ENCODE measurements around the gene TRIP6. TPM values are rescaled to one million over a fixed set of nuclear protein-coding genes. Genes with fewer than 3 reads are reported as not detected.

TRIP6 gene
- total RNA-seq, 2 donors from 2014 or later = 34.8 to 40.2 TPM

- Histone ChIP-seq H3K27ac (peak overlapping the region; percentile 92), H3K27me3 (peaks cover 13% of the 10 kb centered on the region), H3K36me3 (peaks cover 13% of the 10 kb centered on the region), H3K4me1 (peaks cover 30% of the 10 kb centered on the region), H3K9ac (ENCODE audit: low read depth in 2 of 2, low read length in 2 of 2) (peak overlapping the region; percentile 69 to 73), H3K4me3 (peak overlapping the region; percentile 89), H3K9me3 (no peaks in the 10 kb centered on the region)
- intact Hi-C loops (cut with DNase I) = loop anchor here (5.0 kb wide), 1 partner anchor 171 kb away; no protein-coding TSS in a partner anchor
- TF ChIP-seq CTCF (IDR thresholded peaks at IDR 0.05) = no peak
- DNase-seq = no peak
Observed at GRCh38 chr7:100890653-100891567, 23.7 kb downstream of the TRIP6 start.

- H3K27me3 ChIP-seq = peaks cover 21% of the 10 kb centered on the region
- peaks cover 6% of the 10 kb centered on the region for H3K36me3 ChIP-seq
- no peak overlapping the region for H3K9ac ChIP-seq (ENCODE audit: low read depth in 2 of 2, low read length in 2 of 2)
- no peak for TF ChIP-seq CTCF (IDR thresholded peaks at IDR 0.05)
- no peak for DNase-seq
- H3K4me1 ChIP-seq = peaks cover 36% of the 10 kb centered on the region
- H3K27ac ChIP-seq = no peak overlapping the region
- intact Hi-C loops (cut with DNase I) = loop anchor here (5.0 kb wide), 1 partner anchor 171 kb away; no protein-coding TSS in a partner anchor
- no peaks in the 10 kb centered on the region for H3K9me3 ChIP-seq
- no peak overlapping the region for H3K4me3 ChIP-seq
Observed at GRCh38 chr7:100891568-100892247, 24.5 kb downstream of the TRIP6 start.

- TF ChIP-seq CTCF (IDR thresholded peaks at IDR 0.05) = no peak
- Histone ChIP-seq H3K9ac (ENCODE audit: low read depth in 2 of 2, low read length in 2 of 2) (no peak overlapping the region), H3K27me3 (peaks cover 21% of the 10 kb centered on the region), H3K36me3 (no peaks in the 10 kb centered on the region), H3K4me3 (no peak overlapping the region), H3K27ac (no peak overlapping the region), H3K9me3 (no peaks in the 10 kb centered on the region), H3K4me1 (peaks cover 32% of the 10 kb centered on the region)
- intact Hi-C loops (cut with DNase I) = loop anchor here (5.0 kb wide), 1 partner anchor 170 kb away; no protein-coding TSS in a partner anchor
- DNase-seq = no peak
Observed at GRCh38 chr7:100892364-100893317, 25.5 kb downstream of the TRIP6 start.

DNA sequence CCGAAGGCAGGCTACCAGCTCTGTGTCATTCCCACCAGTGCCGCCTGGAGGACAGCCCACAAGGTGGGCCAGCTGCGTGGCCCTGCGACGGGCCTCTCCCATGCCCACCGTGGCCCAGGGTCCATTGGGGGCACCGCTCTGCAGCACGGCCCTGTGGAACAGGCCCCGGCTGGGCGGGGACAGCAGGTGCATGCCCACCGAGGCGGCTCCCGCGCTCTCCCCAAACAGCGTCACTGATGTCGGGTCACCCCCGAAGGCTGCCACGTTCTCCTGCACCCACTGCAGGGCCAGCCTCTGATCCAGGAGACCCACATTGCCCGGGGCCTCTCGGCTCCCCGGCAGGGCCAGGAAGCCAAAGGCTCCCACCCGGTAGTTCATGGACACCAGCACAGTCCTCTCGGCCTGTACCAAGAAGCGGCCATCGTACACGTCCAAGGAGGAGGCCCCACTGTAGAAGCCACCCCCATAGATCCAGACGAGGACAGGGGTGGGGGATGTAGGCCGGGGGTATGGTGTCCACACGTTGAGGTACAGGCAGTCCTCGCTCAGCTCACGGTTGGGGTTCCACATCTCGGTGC lies 26.2 kb downstream of the TRIP6 start:
- Histone ChIP-seq H3K9ac (ENCODE audit: low read depth in 2 of 2, low read length in 2 of 2) (no peak overlapping the region), H3K4me1 (peaks cover 29% of the 10 kb centered on the region), H3K27me3 (peaks cover 21% of the 10 kb centered on the region), H3K27ac (no peak overlapping the region), H3K4me3 (no peak overlapping the region), H3K36me3 (no peaks in the 10 kb centered on the region), H3K9me3 (no peaks in the 10 kb centered on the region)
- intact Hi-C loops (cut with DNase I) = loop anchor here (5.0 kb wide), 1 partner anchor 169 kb away; no protein-coding TSS in a partner anchor
- DNase-seq = no peak
- no peak for TF ChIP-seq CTCF (IDR thresholded peaks at IDR 0.05)
